HTERT RPE-1 (cell line): ENCODE measurements around the gene RBMXL2.

Experiments
- in situ Hi-C: fragments of 300-500 bp; cut with MboI; formaldehyde crosslinking; loops from 4 replicates; pipeline ENCODE4 v1.14.3; 2020; ENCODE audit warnings: low sequenced_read_pairs

RBMXL2 gene

GRCh38 chr11:7088921-7089320, at the start of gene RBMXL2:
TSS of gene RBMXL2 (plus strand) at chr11:7088998. CDS start at chr11:7089121, 123 bp downstream.
- in situ Hi-C loops, result no loop called here

GRCh38 chr11:7046474-7047175, 42.2 kb upstream of the RBMXL2 start:
- in situ Hi-C loops, result no loop called here

GRCh38 chr11:7050191-7050590, 38.6 kb upstream of the RBMXL2 start:
- in situ Hi-C loops, result no loop called here

- in situ Hi-C loops, result no loop called here
Observed at GRCh38 chr11:7056828-7057513, 31.8 kb upstream of the RBMXL2 start.

GRCh38 chr11:7057641-7058040, 31.2 kb upstream of the RBMXL2 start:
- in situ Hi-C loops, result no loop called here

GRCh38 chr11:7060868-7061267, 27.9 kb upstream of the RBMXL2 start:
- in situ Hi-C loops, result no loop called here

GRCh38 chr11:7062534-7062933, 26.3 kb upstream of the RBMXL2 start:
- in situ Hi-C loops, result no loop called here

- in situ Hi-C loops, result no loop called here
Observed at GRCh38 chr11:7072401-7073028, 16.3 kb upstream of the RBMXL2 start.

GRCh38 chr11:7077101-7077500, 11.7 kb upstream of the RBMXL2 start:
- in situ Hi-C loops, result no loop called here

GRCh38 chr11:7079545-7080135, 9.2 kb upstream of the RBMXL2 start:
- in situ Hi-C loops, result no loop called here

GRCh38 chr11:7080900-7081299, 7.9 kb upstream of the RBMXL2 start:
- in situ Hi-C loops, result no loop called here

- in situ Hi-C loops, result no loop called here
Observed at GRCh38 chr11:7081441-7081840, 7.4 kb upstream of the RBMXL2 start.

- in situ Hi-C loops, result no loop called here
Observed at GRCh38 chr11:7089328-7090251, 792 bp downstream of the RBMXL2 start.

GRCh38 chr11:7098235-7098832, 9.5 kb downstream of the RBMXL2 start:
- in situ Hi-C loops, result no loop called here

- in situ Hi-C loops, result no loop called here
Observed at GRCh38 chr11:7115780-7116179, 27.0 kb downstream of the RBMXL2 start.

- in situ Hi-C loops, result no loop called here
Observed at GRCh38 chr11:7116370-7116769, 27.6 kb downstream of the RBMXL2 start.

- in situ Hi-C loops, result no loop called here
Observed at GRCh38 chr11:7138051-7138450, 49.3 kb downstream of the RBMXL2 start.
